ENCODE measurements around the gene RBFOX1.

The RBFOX1 gene

GRCh38 chr16:7404217-7404616 is 71.6 kb downstream of the RBFOX1 start:
- Histone ChIP-seq H3K36me3 (ENCODE audit: control insufficient read depth, insufficient read depth, low read length) (no peaks in the 10 kb centered on the region), H3K4me1 (ENCODE audit: control insufficient read depth, insufficient read depth, low read length) (no peaks in the 10 kb centered on the region), H3K27me3 (ENCODE audit: control insufficient read depth, insufficient read depth, low read length) (no peaks in the 10 kb centered on the region), H3K4me3 (ENCODE audit: low read length) (no peak overlapping the region), H3K9ac (ENCODE audit: low read length) (no peak overlapping the region), H3K9me3 (ENCODE audit: control insufficient read depth, low read length) (no peaks in the 10 kb centered on the region)

- no peak overlapping the region for H3K4me3 ChIP-seq (ENCODE audit: low read length)
Measured at GRCh38 chr16:7405166-7405565, 72.5 kb downstream of the RBFOX1 start.

DNA sequence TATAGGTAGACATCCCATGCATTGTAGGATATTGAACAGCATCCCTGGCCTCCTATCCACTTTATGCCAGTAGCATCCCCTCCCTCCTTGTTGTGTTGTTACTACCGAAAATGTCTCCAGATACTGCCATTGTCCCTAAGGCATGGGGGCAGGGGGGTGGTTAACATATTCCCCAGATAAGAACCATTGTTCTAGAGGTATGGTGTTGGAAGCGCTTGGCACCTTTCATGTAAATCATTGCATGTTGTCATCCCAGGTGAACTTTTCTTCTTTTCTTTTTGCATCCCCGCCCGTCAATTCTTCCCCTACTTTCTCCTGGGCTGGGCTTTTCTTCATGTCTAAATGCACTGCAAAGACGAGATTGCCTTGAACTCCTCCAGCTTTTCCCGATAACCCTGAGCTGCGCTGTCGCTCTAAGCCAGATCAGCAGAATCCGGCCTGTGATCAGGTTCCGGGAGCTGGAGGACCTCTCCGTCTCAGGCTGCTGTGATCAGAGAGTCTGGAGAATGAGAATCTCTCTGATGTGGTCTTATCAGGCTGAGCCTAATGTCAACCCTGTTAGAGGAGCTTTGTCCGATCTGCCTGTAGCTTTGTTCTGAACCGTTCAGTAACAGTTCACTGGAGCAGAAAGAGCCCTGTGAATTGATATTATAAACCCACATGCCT is 76.2 kb downstream of the RBFOX1 start:
- Histone ChIP-seq H3K36me3 (ENCODE audit: control insufficient read depth, insufficient read depth, low read length) (no peaks in the 10 kb centered on the region), H3K9me3 (ENCODE audit: control insufficient read depth, low read length) (no peaks in the 10 kb centered on the region), H3K4me1 (ENCODE audit: control insufficient read depth, insufficient read depth, low read length) (no peaks in the 10 kb centered on the region), H3K4me3 (ENCODE audit: low read length) (no peak overlapping the region), H3K27me3 (ENCODE audit: control insufficient read depth, insufficient read depth, low read length) (no peaks in the 10 kb centered on the region), H3K9ac (ENCODE audit: low read length) (no peak overlapping the region)

More at GRCh38 chr16:7405166-7405565, 72.5 kb downstream of the RBFOX1 start:
- Histone ChIP-seq H3K9me3 (ENCODE audit: control insufficient read depth, low read length) (no peaks in the 10 kb centered on the region), H3K36me3 (ENCODE audit: control insufficient read depth, insufficient read depth, low read length) (no peaks in the 10 kb centered on the region), H3K4me1 (ENCODE audit: control insufficient read depth, insufficient read depth, low read length) (no peaks in the 10 kb centered on the region), H3K27me3 (ENCODE audit: control insufficient read depth, insufficient read depth, low read length) (no peaks in the 10 kb centered on the region), H3K9ac (ENCODE audit: low read length) (no peak overlapping the region)

DNA sequence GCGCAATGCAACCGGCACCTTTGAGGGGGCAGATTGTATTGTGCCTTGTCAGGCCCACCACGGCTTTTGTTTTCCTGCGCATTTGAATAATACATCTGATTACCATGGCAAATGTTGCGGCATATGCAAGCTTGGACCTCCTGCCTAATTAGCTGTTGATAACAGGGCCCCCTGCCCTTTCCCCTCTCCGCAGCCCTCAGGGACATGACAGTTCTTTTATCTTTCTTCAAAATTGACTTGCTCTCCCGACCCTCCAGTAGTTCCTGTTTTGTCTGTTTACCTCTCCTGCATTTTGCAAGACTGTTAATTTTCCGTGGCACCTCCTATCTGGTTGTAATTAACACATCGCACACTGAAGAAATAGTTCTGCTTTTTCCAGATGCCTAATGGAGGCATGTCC is 86.8 kb downstream of the RBFOX1 start:
- no peaks in the 10 kb centered on the region for H3K27me3 ChIP-seq (ENCODE audit: control insufficient read depth, insufficient read depth, low read length)
- no peak overlapping the region for H3K4me3 ChIP-seq (ENCODE audit: low read length)
- no peaks in the 10 kb centered on the region for H3K36me3 ChIP-seq (ENCODE audit: control insufficient read depth, insufficient read depth, low read length)
- no peaks in the 10 kb centered on the region for H3K9me3 ChIP-seq (ENCODE audit: control insufficient read depth, low read length)
- H3K4me1 ChIP-seq (ENCODE audit: control insufficient read depth, insufficient read depth, low read length) = no peaks in the 10 kb centered on the region
- H3K9ac ChIP-seq (ENCODE audit: low read length) = no peak overlapping the region

GRCh38 chr16:7420079-7420478 is 87.4 kb downstream of the RBFOX1 start:
- H3K36me3 ChIP-seq (ENCODE audit: control insufficient read depth, insufficient read depth, low read length) = no peaks in the 10 kb centered on the region
- no peak overlapping the region for H3K9ac ChIP-seq (ENCODE audit: low read length)
- no peak overlapping the region for H3K4me3 ChIP-seq (ENCODE audit: low read length)
- no peaks in the 10 kb centered on the region for H3K9me3 ChIP-seq (ENCODE audit: control insufficient read depth, low read length)
- no peaks in the 10 kb centered on the region for H3K27me3 ChIP-seq (ENCODE audit: control insufficient read depth, insufficient read depth, low read length)
- no peaks in the 10 kb centered on the region for H3K4me1 ChIP-seq (ENCODE audit: control insufficient read depth, insufficient read depth, low read length)

DNA sequence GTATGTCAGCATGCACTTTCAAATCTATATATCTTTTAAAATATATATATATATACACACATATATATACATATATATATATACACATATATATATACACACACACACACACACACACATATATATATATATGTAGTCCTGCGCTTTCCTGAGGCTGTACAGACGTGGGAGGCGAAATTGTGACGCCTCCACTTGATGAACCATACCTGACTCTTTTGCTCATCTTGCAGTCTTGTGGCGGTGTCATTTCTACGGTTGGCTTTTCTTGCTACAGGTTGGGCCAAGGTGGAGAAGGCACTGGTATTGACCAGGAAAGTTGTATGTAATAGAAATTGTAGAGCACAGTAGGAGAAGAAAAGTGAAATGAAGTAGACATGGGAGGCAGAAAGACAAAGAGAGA is 88.2 kb downstream of the RBFOX1 start:
- Histone ChIP-seq H3K36me3 (ENCODE audit: control insufficient read depth, insufficient read depth, low read length) (no peaks in the 10 kb centered on the region), H3K9ac (ENCODE audit: low read length) (no peak overlapping the region), H3K27me3 (ENCODE audit: control insufficient read depth, insufficient read depth, low read length) (no peaks in the 10 kb centered on the region), H3K9me3 (ENCODE audit: control insufficient read depth, low read length) (no peaks in the 10 kb centered on the region), H3K4me1 (ENCODE audit: control insufficient read depth, insufficient read depth, low read length) (no peaks in the 10 kb centered on the region), H3K4me3 (ENCODE audit: low read length) (no peak overlapping the region)

GRCh38 chr16:7421578-7421977 is 88.9 kb downstream of the RBFOX1 start:
- Histone ChIP-seq H3K4me3 (ENCODE audit: low read length) (no peak overlapping the region), H3K27me3 (ENCODE audit: control insufficient read depth, insufficient read depth, low read length) (no peaks in the 10 kb centered on the region), H3K9ac (ENCODE audit: low read length) (no peak overlapping the region), H3K36me3 (ENCODE audit: control insufficient read depth, insufficient read depth, low read length) (no peaks in the 10 kb centered on the region), H3K4me1 (ENCODE audit: control insufficient read depth, insufficient read depth, low read length) (no peaks in the 10 kb centered on the region), H3K9me3 (ENCODE audit: control insufficient read depth, low read length) (no peaks in the 10 kb centered on the region)

DNA sequence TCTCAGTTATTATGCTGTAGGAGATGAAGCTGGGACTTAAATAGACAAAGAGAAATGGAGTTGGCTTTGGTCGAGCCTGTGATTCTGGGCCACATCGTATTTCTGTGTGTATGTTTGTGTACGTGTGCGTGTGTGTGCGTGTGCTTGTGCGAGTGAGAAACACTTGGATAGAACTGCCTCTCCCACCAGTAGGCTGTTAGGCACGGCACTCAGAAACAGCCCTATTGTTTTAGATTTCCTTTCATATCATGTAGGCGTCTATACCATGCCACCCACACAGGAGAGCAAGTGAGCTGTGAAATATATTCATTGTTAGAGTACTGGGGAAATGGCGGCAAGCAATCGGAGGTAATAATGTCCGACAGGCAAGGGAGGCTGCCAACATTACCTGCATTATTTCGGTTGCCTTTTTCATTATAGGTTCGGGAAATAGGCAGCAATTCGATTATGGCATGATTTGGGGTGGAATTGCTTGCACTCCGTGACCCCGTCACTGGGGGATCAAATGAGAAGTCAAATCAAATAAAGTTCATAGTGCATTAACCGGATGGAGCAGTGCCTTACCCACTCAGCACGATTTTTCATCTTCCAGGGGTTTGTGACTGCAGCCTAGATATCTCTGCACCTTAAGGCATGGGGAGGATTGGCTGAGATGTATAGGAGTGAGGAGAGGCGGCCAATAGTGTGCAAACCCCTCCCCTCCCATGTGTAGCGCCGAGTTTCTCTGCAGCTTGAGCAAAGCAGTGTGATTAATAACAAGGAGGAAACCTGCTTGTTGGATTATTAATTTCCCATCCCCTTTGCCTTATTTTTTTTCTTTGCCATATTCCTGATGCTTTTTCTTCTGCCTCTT is 89.6 kb downstream of the RBFOX1 start:
- Histone ChIP-seq H3K9me3 (ENCODE audit: control insufficient read depth, low read length) (no peaks in the 10 kb centered on the region), H3K4me1 (ENCODE audit: control insufficient read depth, insufficient read depth, low read length) (no peaks in the 10 kb centered on the region), H3K36me3 (ENCODE audit: control insufficient read depth, insufficient read depth, low read length) (no peaks in the 10 kb centered on the region), H3K4me3 (ENCODE audit: low read length) (no peak overlapping the region), H3K27me3 (ENCODE audit: control insufficient read depth, insufficient read depth, low read length) (no peaks in the 10 kb centered on the region), H3K9ac (ENCODE audit: low read length) (no peak overlapping the region)

- H3K27me3 ChIP-seq (ENCODE audit: control insufficient read depth, insufficient read depth, low read length) = no peaks in the 10 kb centered on the region
- H3K4me3 ChIP-seq (ENCODE audit: low read length) = no peak overlapping the region
- H3K4me1 ChIP-seq (ENCODE audit: control insufficient read depth, insufficient read depth, low read length) = no peaks in the 10 kb centered on the region
- H3K9me3 ChIP-seq (ENCODE audit: control insufficient read depth, low read length) = no peaks in the 10 kb centered on the region
- no peaks in the 10 kb centered on the region for H3K36me3 ChIP-seq (ENCODE audit: control insufficient read depth, insufficient read depth, low read length)
- no peak overlapping the region for H3K9ac ChIP-seq (ENCODE audit: low read length)
Measured at GRCh38 chr16:7423434-7424044, 90.9 kb downstream of the RBFOX1 start.

- H3K27me3 ChIP-seq (ENCODE audit: control insufficient read depth, insufficient read depth, low read length) = no peaks in the 10 kb centered on the region
- H3K9me3 ChIP-seq (ENCODE audit: control insufficient read depth, low read length) = no peaks in the 10 kb centered on the region
- H3K4me1 ChIP-seq (ENCODE audit: control insufficient read depth, insufficient read depth, low read length) = no peaks in the 10 kb centered on the region
- H3K4me3 ChIP-seq (ENCODE audit: low read length) = no peak overlapping the region
- H3K36me3 ChIP-seq (ENCODE audit: control insufficient read depth, insufficient read depth, low read length) = no peaks in the 10 kb centered on the region
- no peak overlapping the region for H3K9ac ChIP-seq (ENCODE audit: low read length)
Measured at GRCh38 chr16:7426161-7426560, 93.5 kb downstream of the RBFOX1 start.

GRCh38 chr16:7431723-7432122 is 99.1 kb downstream of the RBFOX1 start:
- Histone ChIP-seq H3K9me3 (ENCODE audit: control insufficient read depth, low read length) (no peaks in the 10 kb centered on the region), H3K36me3 (ENCODE audit: control insufficient read depth, insufficient read depth, low read length) (no peaks in the 10 kb centered on the region), H3K27me3 (ENCODE audit: control insufficient read depth, insufficient read depth, low read length) (no peaks in the 10 kb centered on the region), H3K4me1 (ENCODE audit: control insufficient read depth, insufficient read depth, low read length) (no peaks in the 10 kb centered on the region), H3K4me3 (ENCODE audit: low read length) (no peak overlapping the region), H3K9ac (ENCODE audit: low read length) (no peak overlapping the region)

DNA sequence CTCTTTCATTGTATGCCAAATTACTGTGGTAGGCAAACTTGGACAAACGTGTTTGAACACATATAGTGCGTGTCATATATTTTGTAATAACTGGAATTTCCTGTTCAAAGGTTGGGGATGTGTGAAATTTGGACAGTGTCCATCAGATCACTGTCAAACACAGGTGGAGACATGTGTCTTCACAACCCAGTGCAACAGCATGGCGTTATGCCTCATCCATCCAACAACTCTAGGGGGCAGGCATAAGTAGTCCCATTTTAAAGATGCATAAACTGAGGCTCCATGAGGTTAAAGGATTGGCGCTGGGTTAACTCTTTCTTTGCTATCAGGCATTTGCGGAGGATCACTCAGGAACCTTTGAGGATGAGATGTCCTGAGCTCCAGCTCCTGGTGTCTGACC is 103.7 kb downstream of the RBFOX1 start:
- Histone ChIP-seq H3K36me3 (ENCODE audit: control insufficient read depth, insufficient read depth, low read length) (no peaks in the 10 kb centered on the region), H3K27me3 (ENCODE audit: control insufficient read depth, insufficient read depth, low read length) (no peaks in the 10 kb centered on the region), H3K9ac (ENCODE audit: low read length) (no peak overlapping the region), H3K4me3 (ENCODE audit: low read length) (no peak overlapping the region), H3K4me1 (ENCODE audit: control insufficient read depth, insufficient read depth, low read length) (no peaks in the 10 kb centered on the region), H3K9me3 (ENCODE audit: control insufficient read depth, low read length) (no peaks in the 10 kb centered on the region)

Measured in mucosa of stomach (tissue), 1 donor.